Measurements from ENCODE around the gene MYMK.

The MYMK gene

DNA sequence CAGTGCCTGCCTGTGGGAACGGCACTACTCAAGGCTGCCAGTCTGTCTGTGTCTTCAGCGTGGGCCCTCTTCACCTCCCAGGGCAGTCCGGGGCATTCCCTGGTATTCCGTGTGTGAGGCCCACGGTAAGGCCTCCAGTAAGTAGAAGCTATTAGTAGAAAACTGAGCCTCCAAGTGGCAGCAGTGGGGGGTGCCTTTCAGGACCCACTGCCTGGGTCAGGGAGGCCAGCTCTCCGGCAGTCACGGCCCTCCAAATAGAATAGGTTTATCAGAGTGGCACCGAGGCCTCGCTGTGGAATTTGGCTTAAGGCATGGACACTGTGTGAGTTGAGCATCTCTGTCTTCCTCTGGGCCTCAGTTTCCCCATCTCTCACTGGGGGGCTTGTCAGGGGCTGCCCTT lies 32.8 kb upstream of the MYMK start:
- DNase-seq = no peak

- DNase-seq = no peak
These were observed 31.6 kb upstream of the MYMK start for GRCh38 chr9:133556354-133556753.

DNA sequence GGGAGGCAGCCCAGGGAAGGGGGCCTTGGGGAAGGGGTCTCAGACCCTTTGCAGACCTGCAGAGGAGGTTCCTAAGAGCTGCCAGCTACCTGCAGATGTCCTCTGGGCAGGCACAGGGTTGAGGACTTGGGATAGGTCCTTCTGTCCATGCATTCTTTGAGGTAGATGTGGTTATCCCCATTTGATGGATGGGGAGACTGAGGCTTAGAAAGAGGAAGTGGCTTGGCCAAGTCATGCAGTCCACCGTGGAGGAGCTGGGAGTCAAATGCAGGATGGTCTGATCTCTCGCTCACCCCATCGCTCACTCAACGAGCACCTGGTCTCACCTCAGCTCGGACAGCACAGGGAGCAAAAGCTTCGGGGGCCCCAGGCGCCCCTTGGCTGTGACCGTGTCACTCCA lies 30.0 kb upstream of the MYMK start:
- no peak for DNase-seq

- DNase-seq = no peak
These were observed 29.4 kb upstream of the MYMK start for GRCh38 chr9:133553973-133554713.

DNA sequence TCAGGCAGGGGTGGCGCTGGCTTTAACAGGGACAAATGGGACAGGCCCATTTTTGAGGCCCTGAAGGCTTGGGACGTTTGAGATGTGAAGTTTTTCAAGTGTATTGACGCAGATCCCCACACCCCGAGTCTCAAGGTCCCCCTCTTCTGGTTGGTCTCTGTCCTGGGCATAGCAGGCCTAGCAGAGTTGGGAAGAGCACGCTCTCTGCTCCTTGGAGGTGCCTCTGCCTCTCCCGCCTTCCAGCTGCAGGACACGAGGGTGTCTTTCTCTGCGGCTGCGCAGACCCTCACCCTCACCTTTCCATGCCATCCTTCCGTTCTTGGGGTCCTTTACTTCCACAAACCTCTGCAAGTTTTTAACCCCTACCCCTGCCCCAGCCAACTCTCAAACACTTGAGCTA lies 28.4 kb upstream of the MYMK start:
- no peak for DNase-seq

GRCh38 chr9:133552236-133552635 lies 27.5 kb upstream of the MYMK start:
- DNase-seq = no peak

DNA sequence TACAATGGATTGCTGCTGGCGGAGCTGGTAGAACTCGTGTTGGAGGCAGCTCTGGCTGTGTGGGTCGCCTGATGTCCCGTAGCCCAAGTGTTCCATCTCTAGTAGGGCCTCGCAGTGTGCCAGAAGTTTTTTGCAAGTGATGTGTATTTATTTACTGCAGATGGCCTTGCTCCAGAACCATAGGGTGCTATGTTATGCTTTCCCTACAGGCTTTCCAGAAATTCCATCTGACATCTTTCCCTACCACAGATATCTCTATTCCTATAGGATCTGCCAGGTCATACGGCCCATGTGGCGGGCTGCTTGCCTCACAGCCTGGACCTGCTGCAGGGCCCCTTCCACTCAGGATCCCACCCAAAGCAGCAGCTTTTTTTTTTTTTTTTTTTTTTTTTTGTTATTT lies 26.7 kb upstream of the MYMK start:
- no peak for DNase-seq

DNA sequence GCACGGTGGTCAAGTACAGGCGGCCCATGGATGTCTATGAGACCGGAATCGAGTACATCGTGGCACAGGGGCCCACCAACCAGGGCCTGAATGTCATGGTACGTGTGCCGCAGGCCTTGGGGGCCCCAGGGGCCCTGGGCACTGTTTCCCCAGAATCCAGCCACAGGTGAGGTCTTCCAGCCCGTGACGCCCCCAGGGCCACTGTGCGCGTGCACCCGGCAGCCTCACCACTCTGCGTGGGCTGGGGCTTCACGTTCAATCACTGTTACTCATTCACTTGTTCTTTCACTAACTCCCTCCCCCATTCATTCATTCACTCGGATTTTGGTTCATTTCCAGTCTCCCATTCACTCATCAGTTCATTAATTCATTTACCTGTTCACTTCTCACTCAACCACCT lies 22.4 kb upstream of the MYMK start:
- DNase-seq = no peak

- no peak for DNase-seq
These were observed 21.5 kb upstream of the MYMK start for GRCh38 chr9:133546287-133546680.

DNA sequence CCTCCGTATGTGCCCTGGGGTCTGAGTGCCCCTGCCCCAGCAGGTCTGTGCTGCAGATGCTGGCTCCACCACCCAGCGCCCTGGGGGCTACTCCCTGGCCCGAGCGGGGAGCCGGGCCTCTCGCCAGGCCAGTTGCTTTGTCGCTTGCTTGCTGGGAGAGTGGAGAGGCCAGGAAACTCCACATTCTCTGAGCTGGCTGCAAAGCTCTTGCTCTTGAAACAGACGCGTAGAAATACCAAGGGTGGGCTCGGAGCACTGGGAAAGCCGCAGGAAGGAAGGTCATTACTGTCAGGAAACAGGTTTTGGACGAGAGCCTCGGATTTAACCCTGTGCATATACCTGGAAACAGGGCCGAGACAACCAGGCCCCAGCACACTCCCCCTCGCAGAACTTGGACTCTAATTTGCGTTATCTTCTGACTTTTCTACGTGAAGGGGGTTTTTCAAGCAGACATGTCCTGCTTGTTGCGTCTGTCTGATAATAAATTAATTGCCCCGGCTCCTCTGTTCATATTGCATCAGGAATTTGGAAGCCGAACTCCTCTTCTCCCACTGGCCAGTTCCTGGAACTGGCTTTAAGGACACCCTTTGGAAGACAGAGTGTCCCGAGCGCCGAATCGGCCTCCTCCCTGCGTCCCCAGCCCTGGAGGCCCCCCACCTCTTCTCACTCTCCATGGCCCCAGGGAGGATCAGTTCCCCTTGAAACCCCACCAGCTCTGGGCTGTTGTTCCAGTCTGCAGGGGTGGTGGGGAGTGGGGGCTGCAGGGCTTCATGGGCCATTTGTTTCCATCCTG lies 20.9 kb upstream of the MYMK start:
- no peak for DNase-seq

DNA sequence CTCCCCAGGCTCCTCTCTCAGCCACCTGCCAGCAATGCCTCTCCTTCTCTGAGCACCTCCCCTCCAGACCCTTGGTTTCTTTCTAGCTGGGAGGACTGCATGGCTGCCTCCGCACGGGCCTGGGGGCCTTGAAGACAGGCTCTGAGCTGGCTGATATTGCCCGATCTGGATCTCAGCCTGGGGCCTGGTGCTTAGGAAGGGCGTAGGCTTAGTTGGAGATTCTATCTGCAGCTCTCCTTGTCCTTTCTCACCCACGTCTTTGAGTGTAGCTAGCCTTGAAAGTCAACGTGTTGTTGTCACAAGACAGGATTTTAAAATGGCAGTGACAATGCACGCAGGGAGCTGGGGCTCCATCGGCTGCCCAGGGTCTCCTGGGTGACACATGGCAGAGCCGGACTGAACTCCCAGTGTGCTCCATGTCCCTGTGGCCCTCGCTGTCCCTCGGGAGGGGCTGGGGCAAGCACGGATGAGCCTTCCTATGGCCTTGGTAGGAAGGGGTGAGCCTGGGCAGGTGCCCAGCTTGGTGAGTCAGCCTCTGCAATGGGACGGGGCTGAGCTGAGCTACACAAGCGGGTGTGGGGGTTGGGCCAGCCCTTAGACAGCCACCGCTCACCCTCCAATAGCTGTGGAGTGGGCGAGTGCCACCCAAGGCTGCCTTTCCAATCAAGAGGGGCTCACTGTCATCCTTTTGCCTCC lies 19.2 kb upstream of the MYMK start:
- no peak for DNase-seq

GRCh38 chr9:133542002-133542401 lies 17.2 kb upstream of the MYMK start:
- DNase-seq = no peak

- DNase-seq = no peak
These were observed 15.9 kb upstream of the MYMK start for GRCh38 chr9:133540698-133541025.

DNA sequence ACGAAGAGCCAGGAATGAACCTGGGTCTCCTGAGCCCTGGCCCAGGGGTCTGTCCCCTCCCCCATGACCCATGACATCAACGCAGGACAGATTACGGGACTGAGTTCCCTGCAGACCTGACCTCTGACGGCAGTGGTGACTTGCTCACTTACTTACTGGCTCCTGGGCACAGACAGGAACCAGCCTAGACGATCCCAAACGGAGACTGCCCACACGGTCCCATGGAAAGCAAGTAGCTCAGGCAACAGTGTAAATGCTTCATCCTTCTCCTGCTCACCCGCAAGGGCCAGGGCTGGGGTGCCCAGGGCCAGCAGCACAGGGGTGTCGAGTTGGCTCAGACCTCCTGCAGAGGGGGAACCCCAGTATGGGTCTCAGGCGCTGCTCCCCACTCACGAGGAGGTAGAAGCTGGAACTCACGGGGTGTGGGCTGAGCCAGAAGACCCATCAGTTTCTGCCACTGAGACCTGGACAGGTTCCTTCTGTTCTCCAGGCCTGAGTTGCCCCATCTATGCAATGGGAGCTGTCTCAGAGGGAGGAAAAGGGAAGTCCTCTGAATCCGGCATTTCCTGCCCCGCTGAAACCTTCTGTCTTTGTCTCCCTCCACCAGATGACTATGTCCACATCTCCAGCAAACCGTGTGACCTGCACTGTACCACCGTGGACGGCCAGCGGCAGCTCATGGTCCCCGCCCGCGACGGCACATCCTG lies 15.4 kb upstream of the MYMK start:
- DNase-seq = no peak

DNA sequence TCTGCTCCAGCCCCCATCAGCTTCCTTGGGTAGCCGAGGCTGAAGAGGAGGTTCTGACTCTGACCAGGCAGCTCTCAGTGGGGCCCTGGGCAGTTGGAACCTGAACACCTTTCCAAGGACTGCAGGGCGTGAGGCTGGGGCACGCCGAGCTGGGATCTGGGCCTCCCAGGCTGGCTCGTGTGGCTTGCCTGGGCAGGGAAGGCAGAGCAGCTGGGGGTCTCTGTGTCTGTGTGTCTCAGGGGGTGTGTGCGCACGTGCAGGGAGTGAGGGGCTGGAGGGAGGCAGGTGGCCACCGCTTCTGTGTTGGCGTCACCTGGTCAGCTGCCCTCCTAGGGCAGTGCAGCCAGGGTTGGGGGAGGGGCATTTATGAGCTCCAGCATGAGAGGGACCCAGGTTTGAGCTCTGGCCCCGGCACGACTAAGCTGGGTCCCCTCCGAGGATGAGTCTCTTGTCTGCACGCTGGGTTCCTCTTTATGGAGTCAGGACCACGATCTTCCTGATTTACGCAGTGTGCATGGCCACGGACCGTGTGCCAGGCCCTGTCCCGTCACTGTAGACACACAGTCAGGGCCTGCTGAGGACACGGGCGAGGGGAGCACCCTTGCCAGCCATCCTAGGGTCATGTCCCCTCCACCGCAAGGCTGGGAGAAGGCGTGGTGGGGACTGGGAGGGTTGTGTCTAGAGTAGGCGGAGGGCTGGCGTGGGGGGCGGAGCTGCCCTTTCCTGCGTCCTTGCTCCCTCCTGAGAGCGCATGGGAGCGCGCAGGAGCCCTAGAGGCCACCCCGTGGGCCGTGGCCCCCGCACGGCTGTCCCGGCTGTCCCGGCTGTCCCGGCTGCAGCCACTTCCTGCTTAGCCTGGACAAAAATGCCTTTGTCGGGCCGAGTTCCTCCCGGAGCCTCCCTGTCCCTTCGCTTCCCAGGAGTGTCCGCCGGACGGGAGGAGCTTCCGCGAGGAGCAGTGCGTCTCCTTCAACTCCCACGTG lies 14.4 kb upstream of the MYMK start:
- DNase-seq = no peak

GRCh38 chr9:133538176-133538575 lies 13.4 kb upstream of the MYMK start:
- DNase-seq = no peak

DNA sequence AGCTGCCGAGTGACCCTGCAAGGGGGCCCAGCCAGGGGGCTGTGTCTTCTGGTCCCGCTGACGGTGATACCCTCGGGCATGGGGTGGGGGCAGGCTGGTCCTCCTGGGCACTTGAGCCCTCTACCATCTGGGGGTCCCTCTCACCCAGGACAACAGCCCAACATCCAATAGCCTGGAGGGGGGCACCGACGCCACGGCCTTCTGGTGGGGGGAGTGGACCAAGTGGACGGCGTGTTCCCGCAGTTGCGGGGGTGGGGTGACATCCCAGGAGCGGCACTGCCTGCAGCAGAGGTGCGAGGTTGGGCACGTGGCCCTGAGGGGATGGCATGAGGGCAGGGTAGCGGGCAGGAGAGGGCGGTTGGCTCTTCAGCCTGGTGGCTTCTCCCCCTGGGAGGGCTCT lies 12.5 kb upstream of the MYMK start:
- no peak for DNase-seq

DNA sequence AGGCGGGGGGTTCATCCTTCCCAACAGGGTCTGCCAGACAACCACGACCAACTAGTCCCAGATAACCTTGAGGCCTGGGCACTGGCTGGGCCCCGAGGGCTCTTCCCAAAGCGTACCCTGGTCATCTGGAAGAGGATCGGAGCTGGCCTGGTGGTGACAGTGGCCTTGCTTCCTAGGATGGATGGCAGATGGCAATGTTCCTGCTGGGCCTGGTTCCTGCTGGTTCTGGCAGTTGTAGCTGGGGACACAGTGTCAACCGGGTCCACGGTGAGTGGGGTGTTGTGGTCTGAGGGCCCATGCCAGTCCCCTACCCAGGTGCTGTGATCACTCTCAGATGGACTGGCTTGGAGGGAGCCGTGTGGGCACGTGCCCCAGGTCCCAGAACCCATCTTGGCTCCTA lies 11.8 kb upstream of the MYMK start:
- no peak for DNase-seq

DNA sequence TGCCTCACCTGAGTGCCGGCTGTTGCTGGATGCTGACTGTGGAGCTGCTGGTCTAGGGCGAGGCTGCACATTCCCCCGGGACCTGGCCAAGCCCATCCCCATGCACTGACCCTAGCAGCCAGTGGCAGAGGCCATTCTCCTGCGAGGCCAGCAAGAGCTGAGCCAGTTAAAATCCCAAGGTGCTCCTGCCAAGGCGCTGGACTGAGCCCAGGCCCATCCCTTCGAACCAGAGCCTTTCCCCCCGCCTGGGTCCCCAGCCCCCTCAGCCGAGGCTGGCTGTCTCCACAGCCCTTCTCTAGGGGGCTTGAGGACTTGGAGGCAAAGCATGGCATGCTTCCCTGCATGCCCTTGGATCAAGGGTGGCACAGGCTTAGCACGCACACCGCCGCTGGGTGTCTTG lies 11.3 kb upstream of the MYMK start:
- DNase-seq = no peak

DNA sequence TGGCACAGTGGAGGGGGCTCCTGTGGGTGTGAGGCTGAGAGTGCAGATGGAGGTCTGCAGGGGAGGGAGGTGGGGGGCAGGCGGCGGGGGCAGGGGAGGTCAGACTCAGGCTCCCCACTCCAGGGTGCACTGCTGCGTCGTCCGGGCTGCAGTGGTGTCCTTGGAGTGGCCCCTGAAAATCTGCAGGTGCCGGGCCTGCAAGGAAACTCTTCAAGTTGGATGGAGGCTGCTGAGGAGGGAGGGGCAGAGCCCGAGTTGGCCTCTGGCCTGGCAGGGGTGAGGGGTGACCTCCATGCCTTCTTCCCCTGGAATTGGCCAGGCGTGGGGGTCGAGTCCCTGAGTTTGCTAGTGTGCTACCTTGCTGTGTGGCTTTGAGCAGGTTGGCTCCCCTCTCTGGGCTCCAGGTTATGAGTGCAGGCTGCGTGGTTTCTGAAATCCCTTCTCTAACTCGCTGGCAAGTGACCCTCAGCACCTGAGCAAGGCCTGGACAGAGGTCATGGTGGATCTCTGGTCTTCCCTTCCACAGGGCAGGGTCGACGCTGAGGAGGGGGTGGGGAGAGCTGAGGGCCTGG lies 10.6 kb upstream of the MYMK start:
- DNase-seq = no peak

DNA sequence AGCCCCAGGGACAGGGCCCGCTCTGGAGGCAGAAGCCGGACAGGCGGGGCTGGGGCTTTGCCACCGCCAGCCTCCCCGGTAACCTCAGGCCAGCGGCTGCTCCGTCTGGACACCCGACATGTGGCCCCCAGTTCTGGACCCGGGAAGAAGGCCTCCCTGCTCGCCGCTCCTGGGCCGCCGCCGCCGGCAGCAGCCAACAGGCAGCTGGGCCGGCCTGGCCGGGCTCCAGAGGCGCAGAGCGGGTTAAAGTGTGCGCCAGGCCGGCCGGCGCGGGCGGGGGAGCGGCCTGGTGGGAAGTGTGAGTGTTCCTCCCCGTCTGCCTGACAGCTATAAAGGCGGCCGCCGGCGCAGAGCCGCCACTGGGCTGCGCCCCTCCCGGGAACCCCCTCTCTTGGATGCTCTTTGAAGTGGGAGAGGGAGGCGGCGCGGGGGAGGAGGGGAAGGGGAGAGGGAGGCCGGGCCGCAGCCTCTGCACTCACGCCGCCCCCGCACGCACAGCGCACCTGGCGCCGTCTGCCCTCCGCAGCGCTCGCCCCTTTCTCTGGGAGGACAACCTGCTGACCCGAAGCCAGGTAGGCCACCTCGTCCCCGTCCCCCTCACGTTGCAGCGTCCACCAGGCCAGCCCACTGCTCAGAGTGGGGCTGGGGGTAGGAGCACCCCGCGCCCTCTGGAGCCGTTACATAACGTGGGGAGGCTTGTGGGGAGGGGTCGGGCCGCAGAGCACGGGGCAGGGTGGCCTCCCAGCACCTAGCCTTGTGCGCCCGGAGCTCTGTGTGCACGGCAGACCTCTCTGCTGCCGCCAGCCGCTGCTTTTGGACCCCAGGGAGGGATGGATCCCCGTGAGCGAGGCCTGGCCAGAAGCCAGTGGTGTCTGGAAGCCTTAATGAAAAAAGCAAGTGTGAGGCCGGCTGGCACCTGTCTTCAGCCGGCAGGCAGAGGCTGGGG lies 9.9 kb upstream of the MYMK start, which contains the start of gene ADAMTSL2:
TSS of gene ADAMTSL2 (plus strand) at position 359 of the 946 bp plus-strand sequence. CDS start 2,009 bp downstream, outside the sequence.
- DNase-seq = no peak
